Spleen (tissue), 7 donors: Measurements from ENCODE around the gene PPP5C.

Experiments
- CTCF ChIP-seq, 11 experiments: fragments of 200-600 bp in 7 of 11; fragments of 450-650 bp in 4 of 11; sonication (generic) in 4 of 11; IDR thresholded peaks in 8 of 11; conservative IDR thresholded peaks in 3 of 11; 1 replicate in 7 of 11; 2 replicates in 4 of 11; pipeline versions ENCODE4 v1.4.0 to v1.8.0; 2016 to 2021; ENCODE audit warnings: antibody characterized with exemption in 11 of 11, inconsistent platforms in 4 of 11, mild to moderate bottlenecking in 1 of 11
- POLR2A ChIP-seq, 3 donors: fragments of 450-650 bp; IDR thresholded peaks; one replicate each; pipeline ENCODE4 v1.5.1; 2017; ENCODE audit warnings: antibody characterized with exemption in 3 of 3, mild to moderate bottlenecking in 1 of 3
- donor health status: DM: no; HTN: no; CAD: no; lungs with moderate emphysema.
- donor health status: DM: no; HTN: no; CAD: no.
- donor health status: DM: no; HTN: no; CAD: no.

DNA sequence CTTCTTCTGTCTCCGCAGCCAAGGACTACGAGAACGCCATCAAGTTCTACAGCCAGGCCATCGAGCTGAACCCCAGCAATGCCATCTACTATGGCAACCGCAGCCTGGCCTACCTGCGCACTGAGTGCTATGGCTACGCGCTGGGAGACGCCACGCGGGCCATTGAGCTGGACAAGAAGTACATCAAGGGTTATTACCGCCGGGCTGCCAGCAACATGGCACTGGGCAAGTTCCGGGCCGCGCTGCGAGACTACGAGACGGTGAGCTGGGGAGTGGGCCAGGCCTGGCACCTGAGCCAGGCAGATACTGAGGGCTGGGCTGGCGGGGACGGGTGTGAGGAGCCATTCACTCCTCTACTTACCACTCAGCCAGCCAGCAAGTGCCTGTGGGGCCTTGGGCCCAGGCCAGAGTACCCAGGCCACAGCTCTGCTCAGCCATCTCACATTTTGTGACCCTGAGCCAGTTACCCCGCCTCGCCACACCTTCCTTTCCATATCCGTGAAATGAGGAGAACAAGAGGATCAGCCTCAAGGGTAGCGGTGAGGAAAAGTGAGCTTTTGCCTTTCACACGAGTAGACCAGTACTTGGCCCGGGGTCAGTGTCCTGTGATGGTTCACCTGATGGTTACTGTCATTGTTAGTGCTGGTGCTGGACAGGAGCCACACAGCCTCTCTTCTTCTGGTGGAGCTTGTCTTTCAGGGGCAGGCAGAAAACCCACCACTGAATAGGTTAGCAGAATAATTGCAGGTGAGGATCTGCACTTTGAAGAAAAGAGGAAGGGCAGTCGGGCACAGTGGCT, 7.0 kb downstream of the PPP5C start:
- TF ChIP-seq CTCF (IDR thresholded peaks at IDR 0.05 in 8 of 11, conservative IDR thresholded peaks at IDR 0.05 in 3 of 11) (no peak), POLR2A (IDR thresholded peaks at IDR 0.05) (no peak)
